Activated T-cell treated with anti-CD3 and anti-CD28 coated beads for 24 hours (primary cell): ENCODE measurements around the gene HEATR9.
A peak's percentile ranks its signal among the peaks of the same experiment; 100 is the strongest.
"Not testable (repeated sequence)": the region's sequence is repeated elsewhere in the genome, so short reads cannot be mapped to it uniquely, and the experiment has no call there.

Experiments
- DNase-seq: peaks from one replicate; pipeline ENCODE4 v3.0.0-alpha.2; 2020; ENCODE audit warnings: low read depth

Gene HEATR9

GRCh38 chr17:35868737-35869136, at the start of gene HEATR9:
TSS of gene HEATR9 (minus strand) at chr17:35868891. CDS start at chr17:35868742, 149 bp downstream.
- DNase-seq = no peak

GRCh38 chr17:35917519-35918213, 49.0 kb upstream of the HEATR9 start:
- no peak for DNase-seq

GRCh38 chr17:35915153-35915964, 46.7 kb upstream of the HEATR9 start:
- DNase-seq = no peak

GRCh38 chr17:35914354-35914753, 45.7 kb upstream of the HEATR9 start:
- DNase-seq = no peak

GRCh38 chr17:35913609-35914008, 44.9 kb upstream of the HEATR9 start:
- DNase-seq = no peak

GRCh38 chr17:35912942-35913341, 44.3 kb upstream of the HEATR9 start:
- DNase-seq = no peak

GRCh38 chr17:35912339-35912912, 43.7 kb upstream of the HEATR9 start:
- no peak for DNase-seq

GRCh38 chr17:35909408-35909807, 40.7 kb upstream of the HEATR9 start:
- no peak for DNase-seq

GRCh38 chr17:35907691-35908090, 39.0 kb upstream of the HEATR9 start:
- no peak for DNase-seq

GRCh38 chr17:35906926-35907637, 38.4 kb upstream of the HEATR9 start:
- no peak for DNase-seq

GRCh38 chr17:35906191-35906925, 37.7 kb upstream of the HEATR9 start:
- no peak for DNase-seq

GRCh38 chr17:35903451-35903850, 34.8 kb upstream of the HEATR9 start:
- DNase-seq = no peak

GRCh38 chr17:35901631-35902175, 33.0 kb upstream of the HEATR9 start:
- DNase-seq = no peak

GRCh38 chr17:35900708-35901480, 32.2 kb upstream of the HEATR9 start:
- DNase-seq = no peak

- no peak for DNase-seq
Measured at GRCh38 chr17:35900280-35900679, 31.6 kb upstream of the HEATR9 start.

GRCh38 chr17:35898283-35899070, 29.8 kb upstream of the HEATR9 start:
- DNase-seq = peak; percentile 21

- DNase-seq = not testable (repeated sequence)
Measured at GRCh38 chr17:35897772-35898171, 29.1 kb upstream of the HEATR9 start.

GRCh38 chr17:35895636-35896587, 27.2 kb upstream of the HEATR9 start:
- DNase-seq = no peak

- DNase-seq = no peak
Measured at GRCh38 chr17:35894206-35894605, 25.5 kb upstream of the HEATR9 start.
